Measurements from ENCODE around the gene BZW1. TPM values are rescaled to one million over a fixed set of nuclear protein-coding genes. Genes with fewer than 3 reads are reported as not detected.

The BZW1 gene
- total RNA-seq, 1 donor from 2014 or later, result 63.2 TPM

DNA sequence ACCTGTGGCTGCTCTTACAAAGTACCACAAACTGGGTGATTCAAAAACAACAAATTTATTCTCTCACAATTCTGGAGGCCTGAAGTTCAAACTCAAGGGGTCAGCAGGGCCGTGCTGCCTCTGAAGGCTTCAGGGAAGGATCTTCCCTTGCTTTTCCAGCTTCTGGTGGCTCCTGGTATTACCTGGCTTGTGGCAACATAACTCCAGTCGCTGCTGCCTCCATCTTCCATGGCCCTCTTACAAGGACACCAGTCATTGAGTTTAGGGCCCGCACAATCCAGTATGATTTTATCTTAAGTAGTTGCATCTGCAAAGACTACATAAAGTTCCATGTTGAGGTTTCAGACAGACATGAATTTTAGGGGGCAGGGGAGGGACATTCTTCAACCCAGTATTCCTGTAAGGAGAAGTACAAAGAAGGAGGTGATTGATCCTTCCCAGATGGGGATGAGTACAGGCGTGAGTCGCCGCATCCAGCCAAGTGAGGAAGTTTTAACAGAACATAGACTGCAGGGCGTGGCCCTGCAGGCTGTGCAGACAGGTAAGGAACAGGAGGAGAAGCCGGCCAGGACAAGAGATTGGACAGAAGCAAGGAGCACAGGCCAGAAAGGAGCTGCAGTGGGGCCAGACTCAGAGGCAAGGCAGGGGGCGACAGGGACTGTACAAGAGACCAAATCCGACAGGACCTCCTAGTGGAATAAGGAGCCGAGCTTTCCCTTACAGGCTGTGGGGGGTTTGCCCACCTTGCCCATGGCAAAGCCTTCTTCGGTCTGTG, 44.4 kb upstream of the BZW1 start:
- no peaks in the 10 kb centered on the region for H3K27me3 ChIP-seq (ENCODE audit: low read depth)
- no peaks in the 10 kb centered on the region for H3K9me3 ChIP-seq (replicated peaks)
- peaks cover 11% of the 10 kb centered on the region for H3K4me1 ChIP-seq
- TF ChIP-seq, protein P1, sequence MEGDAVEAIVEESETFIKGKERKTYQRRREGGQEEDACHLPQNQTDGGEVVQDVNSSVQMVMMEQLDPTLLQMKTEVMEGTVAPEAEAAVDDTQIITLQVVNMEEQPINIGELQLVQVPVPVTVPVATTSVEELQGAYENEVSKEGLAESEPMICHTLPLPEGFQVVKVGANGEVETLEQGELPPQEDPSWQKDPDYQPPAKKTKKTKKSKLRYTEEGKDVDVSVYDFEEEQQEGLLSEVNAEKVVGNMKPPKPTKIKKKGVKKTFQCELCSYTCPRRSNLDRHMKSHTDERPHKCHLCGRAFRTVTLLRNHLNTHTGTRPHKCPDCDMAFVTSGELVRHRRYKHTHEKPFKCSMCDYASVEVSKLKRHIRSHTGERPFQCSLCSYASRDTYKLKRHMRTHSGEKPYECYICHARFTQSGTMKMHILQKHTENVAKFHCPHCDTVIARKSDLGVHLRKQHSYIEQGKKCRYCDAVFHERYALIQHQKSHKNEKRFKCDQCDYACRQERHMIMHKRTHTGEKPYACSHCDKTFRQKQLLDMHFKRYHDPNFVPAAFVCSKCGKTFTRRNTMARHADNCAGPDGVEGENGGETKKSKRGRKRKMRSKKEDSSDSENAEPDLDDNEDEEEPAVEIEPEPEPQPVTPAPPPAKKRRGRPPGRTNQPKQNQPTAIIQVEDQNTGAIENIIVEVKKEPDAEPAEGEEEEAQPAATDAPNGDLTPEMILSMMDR (IDR thresholded peaks at IDR 0.05; ENCODE audit: borderline replicate concordance), result no peak
- no peak overlapping the region for H3K4me3 ChIP-seq
- no peak overlapping the region for H3K27ac ChIP-seq (replicated peaks)
- no peaks in the 10 kb centered on the region for H3K36me3 ChIP-seq
- DNase-seq, result no peak
- intact Hi-C loops (cut with micrococcal nuclease), result no loop called here

DNA sequence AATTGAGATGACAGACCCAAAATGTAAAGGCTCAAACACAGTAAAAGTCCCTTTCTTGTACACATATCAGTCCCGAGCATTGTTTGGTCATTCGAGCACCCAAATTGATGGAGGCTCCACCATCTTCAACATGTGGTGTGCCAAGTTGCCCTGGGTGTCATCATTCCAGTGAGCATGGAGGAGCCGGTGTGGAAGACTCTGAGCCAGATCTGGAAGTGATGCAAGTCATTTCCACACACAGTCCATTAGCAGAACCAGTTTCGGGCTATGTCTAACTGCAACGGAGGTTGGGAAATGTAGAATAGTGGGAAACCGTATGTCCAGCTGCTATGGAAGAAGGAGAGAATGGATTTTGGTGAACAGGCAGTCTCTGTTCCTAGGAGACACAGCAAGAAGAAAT, 40.9 kb upstream of the BZW1 start:
- Histone ChIP-seq H3K9me3 (replicated peaks) (no peaks in the 10 kb centered on the region), H3K27ac (replicated peaks) (no peak overlapping the region), H3K4me3 (no peak overlapping the region), H3K4me1 (peaks cover 2% of the 10 kb centered on the region), H3K27me3 (ENCODE audit: low read depth) (no peaks in the 10 kb centered on the region), H3K36me3 (no peaks in the 10 kb centered on the region)
- intact Hi-C loops (cut with micrococcal nuclease), result no loop called here
- TF ChIP-seq, protein P1 (IDR thresholded peaks at IDR 0.05; ENCODE audit: borderline replicate concordance), result no peak
- no peak for DNase-seq

DNA sequence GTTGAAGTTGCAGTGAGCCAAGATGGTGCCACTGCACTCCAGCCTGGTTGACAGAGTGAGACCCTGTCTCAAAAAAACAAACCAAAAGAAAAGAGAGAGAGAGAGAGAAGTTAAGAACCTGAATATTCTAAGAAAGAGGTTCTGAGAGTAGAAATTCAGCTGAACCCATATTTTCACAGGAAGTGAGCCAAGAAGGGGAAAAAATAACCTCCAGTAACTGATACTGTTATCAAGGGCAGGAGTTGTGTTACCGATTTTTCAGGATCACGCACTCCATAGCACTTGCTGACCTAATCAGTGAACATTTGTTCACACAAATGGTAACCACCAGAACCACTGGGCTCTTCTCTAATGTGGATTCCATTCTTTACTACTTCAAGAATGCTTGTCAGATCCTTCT, 39.1 kb upstream of the BZW1 start:
- TF ChIP-seq, protein P1 (IDR thresholded peaks at IDR 0.05; ENCODE audit: borderline replicate concordance), result no peak
- Histone ChIP-seq H3K27me3 (ENCODE audit: low read depth) (no peaks in the 10 kb centered on the region), H3K27ac (replicated peaks) (no peak overlapping the region), H3K9me3 (replicated peaks) (no peaks in the 10 kb centered on the region), H3K36me3 (no peaks in the 10 kb centered on the region), H3K4me3 (no peak overlapping the region), H3K4me1 (no peaks in the 10 kb centered on the region)
- intact Hi-C loops (cut with micrococcal nuclease), result no loop called here
- no peak for DNase-seq

DNA sequence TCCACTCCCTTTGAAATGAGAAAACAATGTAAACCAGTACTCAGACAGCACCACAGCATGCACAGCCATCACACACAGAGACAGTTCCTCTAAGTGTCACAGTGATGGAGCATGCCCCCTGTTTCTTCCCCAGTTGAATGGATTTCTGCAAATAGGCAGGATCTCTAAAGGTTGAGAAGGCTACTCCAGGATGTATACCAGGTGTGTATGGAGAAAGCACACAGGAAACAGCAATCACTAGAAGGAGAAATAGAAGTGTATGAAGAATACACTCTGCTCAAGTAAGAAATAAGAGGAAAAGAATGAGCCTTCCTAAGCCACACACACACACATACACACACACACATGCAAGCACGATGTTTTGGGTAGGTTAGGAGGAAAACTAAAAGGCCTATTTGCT, 38.6 kb upstream of the BZW1 start:
- no peaks in the 10 kb centered on the region for H3K4me1 ChIP-seq
- H3K27me3 ChIP-seq (ENCODE audit: low read depth), result no peaks in the 10 kb centered on the region
- intact Hi-C loops (cut with micrococcal nuclease), result no loop called here
- TF ChIP-seq, protein P1 (IDR thresholded peaks at IDR 0.05; ENCODE audit: borderline replicate concordance), result no peak
- H3K36me3 ChIP-seq, result no peaks in the 10 kb centered on the region
- H3K27ac ChIP-seq (replicated peaks), result no peak overlapping the region
- H3K4me3 ChIP-seq, result no peak overlapping the region
- no peaks in the 10 kb centered on the region for H3K9me3 ChIP-seq (replicated peaks)
- no peak for DNase-seq

DNA sequence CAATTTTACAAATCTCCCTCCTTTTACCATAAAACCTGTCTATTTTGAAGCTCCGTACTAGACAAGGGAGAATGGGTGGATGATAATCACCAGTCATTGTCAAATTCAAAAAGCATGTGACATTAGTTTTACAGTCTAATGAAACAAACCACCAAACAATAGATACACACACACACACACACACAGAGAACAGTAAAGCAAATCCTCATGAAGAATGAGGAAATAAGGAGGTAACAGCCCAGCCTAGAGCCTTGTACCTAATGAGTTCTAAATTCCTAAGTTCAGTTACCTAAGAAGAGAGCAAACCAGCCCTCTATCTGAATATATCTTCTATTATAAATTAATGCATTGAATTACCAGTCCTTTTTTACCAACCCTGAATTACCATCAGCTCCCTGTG, 36.8 kb upstream of the BZW1 start:
- no peak for DNase-seq
- no peak overlapping the region for H3K4me3 ChIP-seq
- no peaks in the 10 kb centered on the region for H3K4me1 ChIP-seq
- TF ChIP-seq, protein P1 (IDR thresholded peaks at IDR 0.05; ENCODE audit: borderline replicate concordance), result no peak
- no peaks in the 10 kb centered on the region for H3K27me3 ChIP-seq (ENCODE audit: low read depth)
- no peaks in the 10 kb centered on the region for H3K36me3 ChIP-seq
- H3K27ac ChIP-seq (replicated peaks), result no peak overlapping the region
- intact Hi-C loops (cut with micrococcal nuclease), result no loop called here
- no peaks in the 10 kb centered on the region for H3K9me3 ChIP-seq (replicated peaks)

Measured in left ventricle myocardium inferior (tissue), 1 donor.